ENCODE results near the gene BMP6.

DNA sequence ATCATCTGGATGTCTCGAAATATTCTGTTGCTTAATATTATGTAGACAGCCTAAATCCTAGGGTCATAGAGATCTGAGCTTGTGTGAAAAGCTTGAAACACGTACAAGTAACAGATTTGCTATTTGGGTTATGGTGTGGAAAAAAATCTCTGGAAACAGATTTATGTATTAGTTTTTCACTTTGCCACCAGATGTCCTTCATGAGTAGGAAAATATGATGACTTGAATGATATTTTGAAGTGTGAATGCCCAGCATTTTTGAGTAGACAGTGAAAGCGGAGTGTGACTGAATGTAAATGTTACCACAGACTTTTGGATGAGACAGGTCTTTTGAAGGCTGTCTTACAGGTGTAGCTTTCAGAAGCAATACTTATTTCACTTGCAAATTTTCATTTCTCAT is 4.2 kb upstream of the BMP6 start:
- TF ChIP-seq, protein P1, sequence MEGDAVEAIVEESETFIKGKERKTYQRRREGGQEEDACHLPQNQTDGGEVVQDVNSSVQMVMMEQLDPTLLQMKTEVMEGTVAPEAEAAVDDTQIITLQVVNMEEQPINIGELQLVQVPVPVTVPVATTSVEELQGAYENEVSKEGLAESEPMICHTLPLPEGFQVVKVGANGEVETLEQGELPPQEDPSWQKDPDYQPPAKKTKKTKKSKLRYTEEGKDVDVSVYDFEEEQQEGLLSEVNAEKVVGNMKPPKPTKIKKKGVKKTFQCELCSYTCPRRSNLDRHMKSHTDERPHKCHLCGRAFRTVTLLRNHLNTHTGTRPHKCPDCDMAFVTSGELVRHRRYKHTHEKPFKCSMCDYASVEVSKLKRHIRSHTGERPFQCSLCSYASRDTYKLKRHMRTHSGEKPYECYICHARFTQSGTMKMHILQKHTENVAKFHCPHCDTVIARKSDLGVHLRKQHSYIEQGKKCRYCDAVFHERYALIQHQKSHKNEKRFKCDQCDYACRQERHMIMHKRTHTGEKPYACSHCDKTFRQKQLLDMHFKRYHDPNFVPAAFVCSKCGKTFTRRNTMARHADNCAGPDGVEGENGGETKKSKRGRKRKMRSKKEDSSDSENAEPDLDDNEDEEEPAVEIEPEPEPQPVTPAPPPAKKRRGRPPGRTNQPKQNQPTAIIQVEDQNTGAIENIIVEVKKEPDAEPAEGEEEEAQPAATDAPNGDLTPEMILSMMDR (IDR thresholded peaks at IDR 0.05), result peak; percentile 56; the same call in 1 of the 2 replicates
- TF ChIP-seq POLR2AphosphoS5 (IDR thresholded peaks at IDR 0.05; ENCODE audit: low read depth, low read length), result no peak
- TF ChIP-seq, protein P2, sequence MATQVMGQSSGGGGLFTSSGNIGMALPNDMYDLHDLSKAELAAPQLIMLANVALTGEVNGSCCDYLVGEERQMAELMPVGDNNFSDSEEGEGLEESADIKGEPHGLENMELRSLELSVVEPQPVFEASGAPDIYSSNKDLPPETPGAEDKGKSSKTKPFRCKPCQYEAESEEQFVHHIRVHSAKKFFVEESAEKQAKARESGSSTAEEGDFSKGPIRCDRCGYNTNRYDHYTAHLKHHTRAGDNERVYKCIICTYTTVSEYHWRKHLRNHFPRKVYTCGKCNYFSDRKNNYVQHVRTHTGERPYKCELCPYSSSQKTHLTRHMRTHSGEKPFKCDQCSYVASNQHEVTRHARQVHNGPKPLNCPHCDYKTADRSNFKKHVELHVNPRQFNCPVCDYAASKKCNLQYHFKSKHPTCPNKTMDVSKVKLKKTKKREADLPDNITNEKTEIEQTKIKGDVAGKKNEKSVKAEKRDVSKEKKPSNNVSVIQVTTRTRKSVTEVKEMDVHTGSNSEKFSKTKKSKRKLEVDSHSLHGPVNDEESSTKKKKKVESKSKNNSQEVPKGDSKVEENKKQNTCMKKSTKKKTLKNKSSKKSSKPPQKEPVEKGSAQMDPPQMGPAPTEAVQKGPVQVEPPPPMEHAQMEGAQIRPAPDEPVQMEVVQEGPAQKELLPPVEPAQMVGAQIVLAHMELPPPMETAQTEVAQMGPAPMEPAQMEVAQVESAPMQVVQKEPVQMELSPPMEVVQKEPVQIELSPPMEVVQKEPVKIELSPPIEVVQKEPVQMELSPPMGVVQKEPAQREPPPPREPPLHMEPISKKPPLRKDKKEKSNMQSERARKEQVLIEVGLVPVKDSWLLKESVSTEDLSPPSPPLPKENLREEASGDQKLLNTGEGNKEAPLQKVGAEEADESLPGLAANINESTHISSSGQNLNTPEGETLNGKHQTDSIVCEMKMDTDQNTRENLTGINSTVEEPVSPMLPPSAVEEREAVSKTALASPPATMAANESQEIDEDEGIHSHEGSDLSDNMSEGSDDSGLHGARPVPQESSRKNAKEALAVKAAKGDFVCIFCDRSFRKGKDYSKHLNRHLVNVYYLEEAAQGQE (IDR thresholded peaks at IDR 0.05; ENCODE audit: insufficient read depth in 1 of 2, low read depth in 2 of 2, low read length in 1 of 2), result no peak
- no peak for TF ChIP-seq SIN3A (IDR thresholded peaks at IDR 0.05; ENCODE audit: borderline replicate concordance, insufficient read depth, low read depth, low read length)
- no peak for TF ChIP-seq TCF7L2 (IDR thresholded peaks at IDR 0.05; ENCODE audit: low read depth, low read length)
